WERI-Rb-1 (cell line): ENCODE results near the gene TBCD.
"Not testable (repeated sequence)": the region's sequence is repeated elsewhere in the genome, so short reads cannot be mapped to it uniquely, and the experiment has no call there.

Experiments used
- DNase-seq: peaks from one replicate; pipeline ENCODE4 v3.0.0-alpha.2; 2020
- H3K27ac ChIP-seq: fragments of 250-450 bp; sonication (Bioruptor Pico); 2 replicates; pipeline ENCODE4 v1.5.1; 2020; ENCODE audit warnings: mild to moderate bottlenecking, moderate library complexity
- H3K27me3 ChIP-seq: fragments of 250-450 bp; sonication (Bioruptor Pico); 2 replicates; pipeline ENCODE4 v1.5.1; 2021; ENCODE audit warnings: mild to moderate bottlenecking, low read depth, moderate library complexity; ENCODE audit not compliant: insufficient read depth, severe bottlenecking
- H3K36me3 ChIP-seq: fragments of 250-450 bp; sonication (Bioruptor Pico); 2 replicates; pipeline ENCODE4 v1.5.1; 2020; ENCODE audit warnings: mild to moderate bottlenecking, moderate library complexity
- H3K4me3 ChIP-seq: 2 replicates; pipeline ENCODE4 v1.5.1; 2011; ENCODE audit warnings: low read depth, mild to moderate bottlenecking, control low read depth, low read length
- H3K9me3 ChIP-seq: fragments of 250-450 bp; sonication (Bioruptor Pico); 2 replicates; pipeline ENCODE4 v1.5.1; 2021; ENCODE audit warnings: mild to moderate bottlenecking, moderate library complexity; ENCODE audit not compliant: severe bottlenecking
- CTCF ChIP-seq: IDR thresholded peaks from 2 replicates; pipeline ENCODE4 v1.5.1; 2011; ENCODE audit warnings: low read depth, mild to moderate bottlenecking, control low read depth, inconsistent platforms, low read length

The TBCD gene

GRCh38 chr17:82737967-82738877, 13.6 kb upstream of the TBCD start:
- Histone ChIP-seq H3K9me3 (peaks cover 29% of the 10 kb centered on the region), H3K4me3 (no peak overlapping the region), H3K27me3 (no peaks in the 10 kb centered on the region), H3K27ac (no peak overlapping the region), H3K36me3 (peaks cover 73% of the 10 kb centered on the region)
- no peak for TF ChIP-seq CTCF
- no peak for DNase-seq

- peaks cover 69% of the 10 kb centered on the region for H3K36me3 ChIP-seq
- no peaks in the 10 kb centered on the region for H3K27me3 ChIP-seq
These were observed 10.7 kb upstream of the TBCD start for GRCh38 chr17:82740906-82741759.

GRCh38 chr17:82743344-82744219, 8.3 kb upstream of the TBCD start:
- no peak for DNase-seq
- no peak overlapping the region for H3K4me3 ChIP-seq
- peak; percentile 66 for TF ChIP-seq CTCF
- peaks cover 34% of the 10 kb centered on the region for H3K9me3 ChIP-seq
- peak overlapping the region; percentile 59 for H3K27ac ChIP-seq
- H3K36me3 ChIP-seq, result peaks cover 61% of the 10 kb centered on the region
- no peaks in the 10 kb centered on the region for H3K27me3 ChIP-seq

More at GRCh38 chr17:82740906-82741759, 10.7 kb upstream of the TBCD start:
- TF ChIP-seq CTCF, result no peak
- no peak for DNase-seq
- H3K4me3 ChIP-seq, result no peak overlapping the region
- peaks cover 21% of the 10 kb centered on the region for H3K9me3 ChIP-seq
- no peak overlapping the region for H3K27ac ChIP-seq

GRCh38 chr17:82744736-82745135, 7.1 kb upstream of the TBCD start:
- not testable (repeated sequence) for H3K27me3 ChIP-seq, H3K4me3 ChIP-seq, DNase-seq
- peaks cover 38% of the 10 kb centered on the region for H3K9me3 ChIP-seq
- peaks cover 63% of the 10 kb centered on the region for H3K36me3 ChIP-seq
- H3K27ac ChIP-seq, result peak overlapping the region; percentile 59

GRCh38 chr17:82745524-82745923, 6.3 kb upstream of the TBCD start:
- no peak for TF ChIP-seq CTCF
- Histone ChIP-seq H3K27me3 (no peaks in the 10 kb centered on the region), H3K36me3 (peaks cover 55% of the 10 kb centered on the region), H3K27ac (peak overlapping the region; percentile 59), H3K4me3 (no peak overlapping the region), H3K9me3 (peaks cover 32% of the 10 kb centered on the region)
- no peak for DNase-seq
